DND-41 (cell line): ENCODE measurements around the gene KDSR.

Source experiments
- ATAC-seq: fragments of 200-7000 bp; cut with Tn5 transposase; 3 replicates; pipeline ENCODE4 v1.9.1; 2021; ENCODE audit warnings: low read depth; ENCODE audit not compliant: insufficient read depth
- DNase-seq: peaks from one replicate; pipeline ENCODE4 v3.0.0-alpha.2; 2020
- H2AFZ ChIP-seq: 2 replicates; pipeline ENCODE4 v1.6.0; 2012; ENCODE audit warnings: low read depth, low read length
- H3K27ac ChIP-seq: 2 replicates; pipeline ENCODE4 v1.5.1; 2012; ENCODE audit warnings: low read length, inconsistent platforms
- H3K27me3 ChIP-seq: fragments of 200-600 bp; sonication (generic); 2 replicates; pipeline ENCODE4 v1.6.0; 2012; ENCODE audit warnings: low read length, mild to moderate bottlenecking, inconsistent platforms; ENCODE audit not compliant: insufficient read depth, poor library complexity
- H3K36me3 ChIP-seq: 2 replicates; pipeline ENCODE4 v1.5.1; 2012; ENCODE audit warnings: low read length, inconsistent platforms; ENCODE audit not compliant: insufficient read depth
- H3K4me1 ChIP-seq: 2 replicates; pipeline ENCODE4 v1.5.1; 2012; ENCODE audit warnings: mild to moderate bottlenecking, low read length; ENCODE audit not compliant: insufficient read depth
- H3K4me2 ChIP-seq: 2 replicates; pipeline ENCODE4 v1.6.0; 2012; ENCODE audit warnings: mild to moderate bottlenecking, moderate library complexity, low read length, inconsistent platforms; ENCODE audit not compliant: insufficient read depth
- H3K4me3 ChIP-seq, 2 experiments: fragments of 200-600 bp in 1 of 2; shearing (Covaris generic) in 1 of 2; 2 replicates each; pipeline ENCODE4 v1.5.1; 2012 to 2016; ENCODE audit warnings: inconsistent platforms in 2 of 2, low read length in 2 of 2, mild to moderate bottlenecking in 2 of 2, low read depth in 1 of 2, moderate library complexity in 1 of 2
- H3K79me2 ChIP-seq: 2 replicates; pipeline ENCODE4 v1.6.0; 2012; ENCODE audit warnings: low read length, inconsistent platforms; ENCODE audit not compliant: insufficient read depth
- H3K9ac ChIP-seq: 2 replicates; pipeline ENCODE4 v1.6.0; 2012; ENCODE audit warnings: low read depth, mild to moderate bottlenecking, inconsistent platforms, low read length, moderate library complexity
- H3K9me3 ChIP-seq: 2 replicates; pipeline ENCODE4 v1.5.1; 2012; ENCODE audit warnings: low read length, moderate library complexity, mild to moderate bottlenecking, inconsistent platforms; ENCODE audit not compliant: insufficient read depth, severe bottlenecking
- H4K20me1 ChIP-seq: 2 replicates; pipeline ENCODE4 v1.6.0; 2012; ENCODE audit warnings: low read length; ENCODE audit not compliant: insufficient read depth
- CTCF ChIP-seq: IDR thresholded peaks from 2 replicates; pipeline ENCODE4 v1.5.1; 2012; ENCODE audit warnings: borderline replicate concordance, low read length, moderate library complexity, mild to moderate bottlenecking; ENCODE audit not compliant: poor library complexity, severe bottlenecking; ENCODE audit errors: extremely low read depth
- EZH2 ChIP-seq: IDR thresholded peaks from 3 replicates; pipeline ENCODE4 v1.6.1; 2012; ENCODE audit warnings: borderline replicate concordance, low read depth, mild to moderate bottlenecking, moderate library complexity, low read length, inconsistent platforms; ENCODE audit not compliant: severe bottlenecking

The KDSR gene

GRCh38 chr18:63376538-63376937, 9.5 kb upstream of the KDSR start:
- no peaks in the 10 kb centered on the region for H3K27me3 ChIP-seq
- DNase-seq, result no peak
- no peak overlapping the region for H3K27ac ChIP-seq
- TF ChIP-seq CTCF, result no peak
- no peak for TF ChIP-seq EZH2
- H3K36me3 ChIP-seq, result no peaks in the 10 kb centered on the region
- H3K9me3 ChIP-seq, result no peaks in the 10 kb centered on the region
- H4K20me1 ChIP-seq, result no peaks in the 10 kb centered on the region
- H3K4me2 ChIP-seq, result no peak overlapping the region
- no peak overlapping the region for H3K9ac ChIP-seq
- H2AFZ ChIP-seq, result no peak overlapping the region
- no peaks in the 10 kb centered on the region for H3K79me2 ChIP-seq
- H3K4me3 ChIP-seq, result no peak overlapping the region
- ATAC-seq, result no peak
- H3K4me1 ChIP-seq, result peaks cover 6% of the 10 kb centered on the region; the same call in 1 of the 2 replicates

GRCh38 chr18:63374540-63374939, 7.5 kb upstream of the KDSR start:
- Histone ChIP-seq H3K9ac (no peak overlapping the region), H3K4me1 (peaks cover 6% of the 10 kb centered on the region; the same call in 1 of the 2 replicates), H3K27me3 (no peaks in the 10 kb centered on the region), H3K4me3 (no peak overlapping the region), H3K27ac (no peak overlapping the region), H4K20me1 (no peaks in the 10 kb centered on the region), H2AFZ (no peak overlapping the region), H3K9me3 (no peaks in the 10 kb centered on the region), H3K79me2 (no peaks in the 10 kb centered on the region), H3K4me2 (no peak overlapping the region), H3K36me3 (no peaks in the 10 kb centered on the region)
- TF ChIP-seq CTCF (no peak), EZH2 (no peak)
- ATAC-seq (no peak), DNase-seq (no peak)

- Histone ChIP-seq H3K4me1 (peaks cover 7% of the 10 kb centered on the region), H3K27ac (no peak overlapping the region), H3K27me3 (no peaks in the 10 kb centered on the region), H3K79me2 (0 out of 2 replicates have a peak, but pooled peaks cover 3% of the 10 kb centered on the region), H3K4me3 (no peak overlapping the region), H3K4me2 (no peak overlapping the region), H4K20me1 (no peaks in the 10 kb centered on the region), H3K9me3 (peaks cover 2% of the 10 kb centered on the region), H3K36me3 (no peaks in the 10 kb centered on the region), H2AFZ (no peak overlapping the region), H3K9ac (no peak overlapping the region)
- no peak for DNase-seq
- ATAC-seq, result no peak
- TF ChIP-seq CTCF (no peak), EZH2 (no peak)
Measured at GRCh38 chr18:63373161-63373560, 6.2 kb upstream of the KDSR start.

- H3K27ac ChIP-seq, result no peak overlapping the region
- no peak overlapping the region for H3K9ac ChIP-seq
- peaks cover 41% of the 10 kb centered on the region for H3K4me1 ChIP-seq
- no peaks in the 10 kb centered on the region for H3K27me3 ChIP-seq
- peaks cover 10% of the 10 kb centered on the region for H4K20me1 ChIP-seq
- H2AFZ ChIP-seq, result no peak overlapping the region; the same call in 1 of the 2 replicates
- DNase-seq (no peak), ATAC-seq (no peak)
- H3K79me2 ChIP-seq, result peaks cover 28% of the 10 kb centered on the region
- H3K4me2 ChIP-seq, result peak overlapping the region; percentile 83
- peak overlapping the region in 1 of 2 experiments; percentile 81; a peak in 1 of 4 replicates for H3K4me3 ChIP-seq
- H3K9me3 ChIP-seq, result peaks cover 2% of the 10 kb centered on the region
- H3K36me3 ChIP-seq, result no peaks in the 10 kb centered on the region; the same call in 1 of the 2 replicates
- no peak for TF ChIP-seq EZH2
- TF ChIP-seq CTCF, result no peak
Measured at GRCh38 chr18:63368611-63369010, 1.6 kb upstream of the KDSR start.
